Femur (tissue), 1 donor: ENCODE data around the gene FAM53B.

Source experiments
- DNase-seq: peaks from one replicate; pipeline ENCODE4 v3.0.0-alpha.2; 2017

FAM53B gene

DNA sequence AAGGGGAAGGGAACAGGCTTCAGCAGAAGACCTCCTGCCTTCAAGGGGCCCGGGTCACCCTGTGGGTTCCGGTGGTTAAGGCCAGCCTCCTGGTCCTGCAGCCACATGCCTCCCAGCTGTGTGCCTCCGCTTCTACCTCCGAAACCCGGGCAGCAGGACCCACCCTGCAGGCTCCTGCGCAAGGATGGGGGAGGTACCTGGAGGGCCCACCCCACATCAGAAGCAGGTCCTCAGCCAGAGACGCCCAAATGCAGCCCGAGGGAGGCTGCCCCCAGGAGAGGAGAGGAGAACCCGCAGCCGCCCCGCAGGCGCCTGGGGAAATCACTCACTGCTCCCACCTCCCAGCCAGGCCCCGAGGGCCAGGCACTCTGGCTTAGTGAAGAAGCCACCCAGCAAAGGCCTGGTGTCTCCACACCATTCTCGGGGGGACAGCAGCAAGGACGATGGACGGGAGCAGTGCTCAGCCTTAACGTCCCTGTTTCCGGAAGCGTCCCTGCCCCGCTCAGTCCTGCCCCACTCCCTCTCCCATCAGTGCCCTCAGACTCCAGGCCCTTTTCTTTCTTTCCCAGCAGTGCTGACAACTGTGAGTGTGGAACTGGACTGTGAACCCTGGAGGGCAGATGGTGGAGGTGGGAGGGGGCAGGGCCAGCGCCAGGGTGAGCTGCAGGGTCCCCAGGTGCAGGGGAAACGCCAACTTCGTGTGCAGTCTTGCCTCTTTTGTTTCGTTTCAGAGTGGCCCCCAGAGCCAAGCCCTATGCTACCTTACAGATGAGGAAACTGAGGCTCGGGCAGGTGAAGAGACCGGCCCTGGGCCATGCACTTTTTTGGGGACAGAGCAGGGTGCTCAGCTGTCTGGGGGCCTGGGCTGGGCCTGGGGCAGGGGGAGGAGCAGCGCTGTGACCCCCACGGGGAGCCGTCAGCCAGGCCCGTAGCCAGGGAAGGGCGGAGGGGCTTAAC is 138.0 kb downstream of the FAM53B start:
- no peak for DNase-seq

DNA sequence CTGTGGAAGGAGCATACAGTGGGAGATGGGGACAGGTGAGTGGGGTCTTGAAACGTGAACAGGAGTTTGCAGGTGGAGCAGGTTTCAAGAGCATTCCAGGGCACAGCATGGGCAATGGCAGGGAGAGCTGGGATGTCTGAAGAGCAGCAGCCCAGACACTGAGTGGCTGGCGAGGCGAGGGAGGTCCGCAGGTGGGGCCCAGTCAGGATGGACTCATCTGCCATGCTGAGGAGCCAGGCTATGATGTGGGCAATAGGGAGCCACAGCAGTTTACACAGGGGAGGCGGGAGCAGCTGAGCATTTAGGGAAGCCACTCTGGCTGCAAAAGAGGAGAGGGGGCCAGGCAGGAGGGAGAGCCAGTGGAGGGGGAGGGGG is 138.7 kb downstream of the FAM53B start:
- DNase-seq: no peak

DNA sequence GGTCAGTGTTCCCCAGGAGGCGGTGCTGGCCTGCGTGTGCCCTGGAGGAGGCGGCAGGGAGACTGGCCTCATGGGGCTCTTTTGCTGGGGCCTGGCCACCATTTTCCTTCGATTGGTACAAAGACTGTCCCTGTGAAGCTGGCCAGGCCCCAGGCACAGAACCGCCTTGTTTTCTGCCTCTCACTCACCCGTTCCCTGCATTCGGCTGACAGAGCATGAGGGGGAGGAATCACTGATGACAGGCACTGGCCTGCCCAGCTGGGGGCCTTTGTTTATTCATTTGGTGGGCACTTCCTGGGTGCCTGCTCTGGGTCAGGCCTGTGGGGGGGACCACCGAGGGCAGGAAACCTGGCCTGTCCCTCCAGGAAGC is 139.2 kb downstream of the FAM53B start:
- DNase-seq: no peak

DNA sequence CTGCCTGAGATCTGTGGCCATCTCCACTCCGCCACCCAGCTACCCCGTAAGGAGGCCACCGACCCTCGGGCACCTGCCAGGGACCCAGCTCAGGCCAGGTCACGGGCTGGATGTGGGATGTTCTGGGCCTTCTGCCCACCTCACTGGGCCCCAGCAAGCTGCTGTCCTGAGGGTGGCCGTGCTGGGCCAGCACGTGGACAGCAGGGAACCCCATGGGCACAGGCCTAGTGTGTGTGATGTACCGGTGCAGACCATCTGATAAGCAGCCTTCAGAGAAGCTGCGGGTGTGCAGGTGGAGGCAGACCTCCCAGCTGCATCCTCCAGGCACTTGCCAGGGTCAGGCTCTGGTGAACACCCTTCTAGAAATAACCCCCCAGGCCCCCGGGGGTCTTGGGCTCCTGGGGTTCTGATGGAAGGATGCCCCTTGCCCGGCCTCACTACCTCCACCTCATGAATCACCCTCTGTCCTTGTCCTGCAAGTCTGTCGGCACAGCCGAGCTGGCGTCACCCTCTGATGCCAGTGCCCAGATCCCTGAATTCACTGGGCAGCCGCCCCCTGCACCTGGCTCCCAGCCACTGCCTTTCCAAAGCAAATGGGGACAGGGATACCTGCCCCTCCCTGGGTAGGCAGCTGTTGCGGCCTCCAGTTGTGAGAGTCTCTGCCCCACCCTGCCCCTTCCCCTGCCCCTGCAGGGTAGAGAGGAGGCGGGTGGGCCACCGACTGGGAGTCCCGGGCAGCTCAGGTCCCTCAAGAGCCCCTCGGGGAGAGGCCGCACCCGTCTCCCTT is 139.8 kb downstream of the FAM53B start:
- peak; percentile 63 for DNase-seq

DNA sequence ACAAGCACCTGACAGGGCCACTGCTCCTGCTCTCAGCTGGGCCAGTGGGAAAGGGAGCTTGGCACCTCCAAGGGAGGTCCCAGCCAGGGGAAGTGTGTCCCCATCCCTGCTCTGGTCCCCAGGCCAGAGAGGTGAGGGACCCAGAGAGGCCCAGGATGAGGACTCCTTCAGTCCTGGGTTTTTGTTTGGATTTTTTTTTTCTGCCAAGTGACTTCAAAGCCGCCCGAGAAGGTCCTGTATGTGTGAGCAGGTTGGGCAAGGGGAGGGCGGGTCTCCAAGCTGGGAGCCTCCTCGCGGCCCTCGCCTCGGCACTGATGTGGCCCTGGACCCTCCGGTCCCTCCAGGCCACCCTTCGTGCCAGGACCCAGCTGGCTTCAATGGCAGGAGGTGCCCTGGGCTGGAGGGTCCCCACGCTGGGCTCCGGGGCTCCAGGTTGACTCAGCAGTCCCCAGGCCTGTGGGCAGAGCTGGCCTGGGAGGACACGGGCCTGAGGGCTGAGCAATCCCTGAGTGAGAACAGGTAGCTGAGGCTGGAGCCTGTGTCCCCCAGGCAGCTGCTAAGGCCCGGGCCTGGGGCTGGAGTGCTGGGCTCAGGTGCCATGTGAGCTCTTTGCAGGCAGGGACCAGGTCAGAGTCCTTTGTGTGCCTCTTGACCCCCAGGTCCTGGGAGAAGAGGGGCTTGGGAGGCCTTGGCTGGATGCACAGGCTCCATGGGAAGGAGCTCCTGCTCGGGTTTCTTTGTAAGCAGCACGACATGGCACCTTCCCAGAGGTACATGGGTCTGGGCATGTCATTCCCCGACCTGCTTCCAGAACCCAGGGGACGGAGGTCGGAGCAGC is 140.6 kb downstream of the FAM53B start:
- no peak for DNase-seq

DNA sequence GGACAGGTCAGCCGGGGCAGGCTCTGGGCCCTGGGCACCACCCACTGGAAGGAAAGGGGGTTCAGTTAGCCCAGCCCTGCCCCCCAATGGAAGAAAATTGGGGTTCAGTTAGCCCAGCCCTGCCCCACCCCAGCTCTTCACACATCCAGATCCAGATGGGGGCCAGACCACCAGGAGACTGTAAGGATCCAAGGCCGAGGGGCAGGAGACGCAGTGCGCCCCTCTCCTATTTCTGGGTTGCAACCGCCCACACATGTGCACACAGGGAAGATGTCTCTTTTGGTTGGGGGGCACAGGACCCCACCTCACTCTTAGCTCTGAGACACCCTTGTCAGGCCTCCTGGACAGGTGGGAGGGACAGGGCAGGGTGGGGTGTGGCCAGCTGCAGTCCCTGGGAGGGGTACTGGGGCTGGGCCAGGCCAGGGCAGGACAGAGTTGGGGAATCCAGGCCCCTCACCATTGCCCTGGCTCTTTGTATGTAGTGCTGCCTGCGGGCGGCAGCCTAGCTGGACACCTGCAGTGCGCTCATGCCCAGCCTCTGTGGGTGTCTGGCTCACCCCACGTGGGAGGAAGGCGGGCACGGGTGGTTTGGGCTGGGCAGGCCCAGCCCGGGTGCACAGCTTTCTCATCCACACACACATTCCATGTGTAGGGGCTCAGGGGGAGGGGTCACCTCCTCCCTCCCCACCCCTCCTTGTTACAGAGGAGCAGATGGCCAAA is 141.4 kb downstream of the FAM53B start:
- DNase-seq: no peak

DNA sequence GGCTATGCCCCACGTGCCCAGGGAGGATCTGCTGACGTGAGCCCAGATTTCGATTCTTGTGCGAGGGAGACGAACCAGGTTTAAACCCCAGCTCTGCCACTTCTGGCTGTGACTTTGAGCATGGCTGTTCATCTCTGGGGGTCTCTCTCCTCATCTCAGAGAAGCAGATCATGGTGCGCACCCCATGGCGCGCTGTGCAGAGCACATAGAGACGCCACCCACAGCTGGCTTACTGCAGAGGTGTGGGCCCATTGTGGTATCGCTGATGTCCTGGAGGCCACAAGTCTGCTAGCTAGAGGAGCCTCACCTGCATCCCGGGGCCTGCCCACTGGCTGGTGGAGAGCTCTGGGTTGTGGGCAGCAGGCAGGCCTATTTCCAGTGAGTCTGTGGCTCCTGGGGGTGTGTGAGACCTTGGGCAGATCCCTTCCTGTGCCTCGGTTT is 142.0 kb downstream of the FAM53B start:
- DNase-seq: no peak

DNA sequence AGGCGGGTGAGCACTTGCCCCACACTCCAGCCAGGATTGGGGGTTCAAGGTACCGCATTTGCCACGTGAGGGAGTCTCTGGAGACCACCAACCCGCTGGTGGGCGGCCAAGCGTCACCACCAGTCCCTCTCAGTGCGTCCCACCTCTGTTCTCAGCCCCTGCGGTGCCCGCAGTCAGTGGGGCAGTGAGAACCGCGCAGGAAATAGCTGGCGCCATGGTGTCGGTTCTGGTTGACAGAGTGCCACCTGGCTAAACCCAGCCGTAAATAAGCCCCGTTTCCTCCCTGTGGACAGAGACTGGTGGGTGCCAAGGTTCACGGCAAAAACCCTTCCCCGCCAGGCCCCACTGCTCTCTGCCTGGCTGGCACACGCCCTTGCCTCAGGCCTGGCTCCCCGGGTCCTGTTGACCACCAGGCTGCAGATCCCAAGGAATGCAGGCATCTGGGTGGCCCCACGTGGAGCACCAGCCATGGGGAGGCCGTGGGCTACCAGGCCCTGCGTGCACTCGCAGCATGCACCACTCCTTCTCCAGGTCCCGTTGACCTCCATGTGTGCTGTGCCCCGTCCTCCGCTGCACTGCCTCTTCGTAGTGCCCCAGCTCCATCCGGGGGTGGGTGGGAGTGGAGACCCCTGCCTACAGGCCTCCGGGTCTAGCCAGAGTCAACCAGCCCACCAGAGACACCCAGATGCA is 142.6 kb downstream of the FAM53B start:
- no peak for DNase-seq

DNA sequence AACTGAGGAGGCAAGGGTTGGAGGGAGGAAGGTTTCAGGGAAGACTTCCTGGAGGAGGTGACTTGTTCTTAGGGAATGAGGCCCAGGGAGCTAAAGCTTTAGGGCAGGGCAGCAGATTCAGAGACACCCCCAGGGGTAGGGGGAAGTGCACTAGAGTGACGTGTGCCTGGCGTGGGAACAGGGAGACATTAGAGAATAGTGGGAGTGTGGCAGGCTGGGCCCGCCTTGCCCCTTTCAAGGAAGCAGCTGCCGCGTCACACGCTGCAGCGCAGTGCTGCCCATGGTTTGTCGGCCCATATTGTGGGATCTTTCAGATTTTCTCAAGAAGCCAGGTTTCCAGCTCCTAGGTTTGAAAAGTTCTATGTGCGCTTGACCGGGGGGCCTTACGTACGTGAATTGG is 143.2 kb downstream of the FAM53B start:
- no peak for DNase-seq

DNA sequence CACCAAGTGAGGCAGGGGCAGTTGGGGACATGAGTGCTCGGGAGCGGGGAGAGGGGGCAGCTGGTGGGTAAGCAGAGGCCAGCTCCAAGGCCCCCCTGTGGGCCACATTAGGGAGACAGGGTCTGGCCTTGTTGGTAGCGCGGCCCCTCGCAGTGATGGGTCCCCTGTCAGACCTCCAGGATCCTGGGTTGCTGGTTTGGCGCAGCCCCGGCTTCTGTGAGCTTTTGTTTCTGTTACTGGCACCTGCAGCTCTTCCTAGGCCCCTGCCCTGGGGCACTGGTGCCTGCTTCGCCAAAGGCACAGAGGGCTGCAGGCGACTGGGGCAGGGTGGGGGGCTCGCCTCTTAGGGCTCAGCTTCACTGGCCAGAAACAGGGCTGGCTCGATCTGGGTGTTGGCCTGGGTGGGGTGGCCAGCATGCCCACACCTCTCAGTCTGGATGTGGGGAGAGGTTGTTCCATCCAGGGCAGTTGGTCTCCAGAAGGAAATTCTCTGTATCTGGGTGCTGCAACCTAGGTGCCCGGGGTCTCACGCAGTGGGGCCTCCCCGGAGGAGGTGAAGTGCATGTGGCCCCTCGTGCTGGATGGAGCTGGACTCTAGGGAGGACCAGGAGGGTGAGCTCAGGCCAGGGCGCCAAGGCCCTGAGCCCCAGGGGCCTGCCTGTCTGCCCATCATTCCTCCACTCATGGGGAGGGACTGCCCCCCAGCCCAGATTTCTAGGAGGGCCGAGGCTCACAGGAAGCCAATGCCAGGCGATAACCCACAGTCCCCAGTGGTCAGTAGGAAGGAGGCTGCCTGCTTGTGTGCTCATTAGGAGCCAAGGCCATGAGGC is 143.9 kb downstream of the FAM53B start:
- DNase-seq: no peak

DNA sequence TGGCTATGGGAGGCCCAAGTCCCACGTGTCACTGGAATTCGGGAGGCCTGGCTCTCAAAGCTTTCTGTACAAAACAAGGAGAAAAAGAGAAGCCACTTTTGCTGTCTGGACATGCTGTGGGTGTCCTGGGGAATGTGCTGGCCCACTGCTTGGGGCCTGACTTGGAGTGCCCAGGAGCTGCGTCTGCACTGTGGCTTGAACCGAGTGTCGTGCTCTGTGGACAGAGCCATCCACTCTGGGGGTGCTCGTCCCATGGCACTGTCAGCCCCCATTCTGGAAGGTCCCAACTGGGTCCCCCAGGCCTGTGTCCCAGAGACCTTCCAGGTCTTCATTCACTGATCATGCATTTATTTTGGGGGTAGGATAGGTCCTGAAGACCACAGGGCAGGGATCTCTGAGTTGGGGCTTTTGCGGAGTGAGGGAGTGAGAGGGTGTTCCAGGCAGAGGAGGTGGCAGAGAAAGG is 144.6 kb downstream of the FAM53B start:
- no peak for DNase-seq

DNA sequence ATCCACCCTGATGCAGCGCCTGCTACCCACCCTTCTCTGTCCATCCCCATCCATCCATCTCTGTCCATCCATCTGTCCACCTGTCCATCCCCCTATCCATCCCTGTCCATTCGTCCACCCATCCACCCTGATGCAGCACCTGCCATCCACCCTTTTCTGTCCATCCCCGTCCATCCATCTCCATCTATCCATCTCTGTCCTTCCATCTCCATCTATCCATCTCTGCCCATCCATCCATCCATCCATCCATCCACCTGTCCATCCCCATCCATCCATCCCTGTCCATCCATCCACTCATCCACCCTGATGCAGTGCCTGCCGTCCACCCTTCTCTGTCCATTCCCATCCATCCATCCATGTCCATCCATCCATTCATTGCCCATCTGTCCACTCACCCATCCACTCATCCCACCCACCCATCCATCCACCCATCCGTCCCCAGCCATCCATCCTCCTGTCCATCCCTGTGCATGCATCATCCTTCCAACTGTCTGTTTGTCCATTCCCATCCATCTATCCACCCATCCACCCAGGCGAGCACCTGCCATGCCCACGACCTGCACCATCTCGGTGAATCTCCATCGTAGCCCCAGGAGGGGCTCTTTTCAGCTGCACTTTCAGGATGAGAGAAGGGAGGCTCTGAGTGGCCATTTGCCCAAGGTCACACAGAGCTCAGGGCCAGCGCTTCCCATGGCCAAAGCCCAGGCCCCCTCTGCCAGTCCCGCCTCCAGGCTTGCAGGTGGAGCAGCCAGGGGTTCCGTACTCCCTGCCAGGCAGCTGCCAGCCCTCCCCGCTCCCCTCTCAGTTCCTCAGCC is 145.2 kb downstream of the FAM53B start:
- DNase-seq: no peak

DNA sequence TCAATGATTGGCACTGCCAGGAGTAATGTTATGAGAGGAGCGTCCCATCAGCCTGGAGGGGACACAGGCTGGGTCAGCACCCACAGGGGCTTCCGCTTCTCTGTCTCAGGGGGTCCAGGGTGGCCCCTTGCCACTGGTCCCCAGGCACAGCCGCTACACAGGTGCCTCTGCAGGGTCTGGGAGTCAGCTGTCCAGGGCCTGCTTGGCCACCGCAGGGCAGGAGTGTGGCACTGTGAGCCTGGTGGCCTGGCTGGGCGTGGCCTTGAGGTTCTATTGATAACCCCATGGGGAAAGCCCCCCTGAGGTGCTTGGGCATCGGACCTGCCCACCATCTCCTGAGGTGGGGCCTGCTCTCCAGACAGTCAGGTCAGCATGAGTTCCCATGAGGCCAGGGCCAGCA is 146.0 kb downstream of the FAM53B start:
- DNase-seq: no peak

DNA sequence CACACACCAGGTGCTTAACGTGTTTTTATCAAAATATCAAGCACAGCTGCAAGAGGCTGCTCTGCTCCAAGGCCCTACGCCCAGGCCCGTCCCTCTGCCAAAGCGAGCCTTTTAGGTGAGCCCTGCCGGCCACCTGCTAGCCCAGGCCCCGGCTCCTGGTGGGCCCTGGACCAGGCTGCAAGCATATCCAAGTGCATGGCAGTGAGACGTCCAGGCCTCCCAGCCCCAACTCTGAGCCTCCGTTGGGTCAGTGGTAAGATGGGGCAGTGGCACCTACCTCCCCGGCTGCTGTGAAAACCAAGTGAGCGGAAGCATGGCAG is 146.4 kb downstream of the FAM53B start:
- no peak for DNase-seq

DNA sequence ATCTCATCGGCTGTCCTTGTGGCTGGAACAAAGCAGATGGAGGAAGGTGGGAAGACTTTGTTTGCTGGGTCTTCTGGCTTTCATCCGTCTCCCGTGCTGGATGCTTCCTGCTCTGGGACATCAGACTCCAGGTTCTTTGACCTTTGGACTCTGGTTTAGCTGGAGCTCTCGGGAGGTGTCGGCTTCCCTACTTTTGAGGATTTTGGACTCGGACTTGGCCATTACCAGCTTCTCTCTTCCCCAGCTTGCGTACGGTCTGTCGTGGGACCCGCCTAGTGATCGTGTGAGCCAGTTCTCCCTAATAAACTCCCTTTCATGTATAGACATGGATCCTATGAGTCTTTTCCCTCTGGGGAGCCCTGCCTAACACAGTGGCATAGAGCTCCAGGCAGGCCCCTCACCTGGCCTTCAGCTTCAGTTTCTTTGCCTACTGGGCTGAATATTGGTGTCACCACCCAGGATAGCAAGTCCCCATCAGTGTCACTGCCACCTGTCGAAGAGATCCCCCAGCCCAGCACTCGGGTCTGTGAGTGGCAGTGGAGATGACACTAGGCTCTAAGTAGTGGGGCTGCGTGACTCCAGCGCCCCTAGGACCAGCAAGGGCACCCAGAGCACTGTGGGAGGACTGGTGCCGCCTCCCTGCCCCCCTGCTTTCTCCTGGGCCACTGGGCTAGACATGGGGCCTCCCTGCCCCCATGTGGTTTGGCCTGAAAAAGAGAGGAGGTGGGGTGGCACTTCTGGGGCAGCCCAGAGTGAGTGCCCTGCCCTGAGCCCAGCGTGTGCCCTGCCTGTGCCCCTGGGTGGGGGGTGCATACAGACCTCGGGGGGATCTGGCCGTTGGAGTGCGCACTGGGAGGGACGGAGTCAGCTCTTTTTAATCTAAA is 147.0 kb downstream of the FAM53B start:
- peak; percentile 41 for DNase-seq

DNA sequence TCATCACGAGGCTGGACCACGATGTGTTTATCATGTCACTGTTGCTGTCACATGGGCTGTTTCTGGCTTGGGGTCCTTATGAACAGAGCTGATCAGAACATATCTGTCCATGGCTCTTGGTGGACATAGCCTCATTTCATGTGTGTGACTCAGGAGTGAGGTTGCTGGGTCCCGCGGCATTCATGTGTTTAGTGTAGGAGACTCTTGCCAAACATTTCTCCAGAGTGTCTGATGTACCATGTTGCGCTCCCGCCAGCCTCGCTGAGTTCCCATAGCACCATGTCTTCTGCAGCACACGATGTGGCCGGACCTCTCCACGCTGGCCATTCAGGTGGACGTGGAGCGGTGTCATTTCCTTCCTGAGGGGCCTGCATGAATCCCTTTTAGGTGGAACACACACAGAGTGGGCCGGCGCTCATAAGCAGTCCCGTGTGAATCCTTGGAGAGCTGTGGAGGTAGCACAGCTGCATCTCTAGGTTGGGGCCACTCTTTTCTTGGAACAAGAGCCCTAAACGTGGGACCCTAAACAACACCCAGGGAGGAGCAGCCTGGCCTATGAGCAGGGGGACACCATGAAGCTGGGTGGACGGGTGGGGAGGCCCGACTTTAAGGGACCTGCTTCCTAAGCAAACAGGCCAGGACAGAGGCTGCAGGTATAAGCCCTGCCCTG is 147.9 kb downstream of the FAM53B start:
- DNase-seq: peak; percentile 17

DNA sequence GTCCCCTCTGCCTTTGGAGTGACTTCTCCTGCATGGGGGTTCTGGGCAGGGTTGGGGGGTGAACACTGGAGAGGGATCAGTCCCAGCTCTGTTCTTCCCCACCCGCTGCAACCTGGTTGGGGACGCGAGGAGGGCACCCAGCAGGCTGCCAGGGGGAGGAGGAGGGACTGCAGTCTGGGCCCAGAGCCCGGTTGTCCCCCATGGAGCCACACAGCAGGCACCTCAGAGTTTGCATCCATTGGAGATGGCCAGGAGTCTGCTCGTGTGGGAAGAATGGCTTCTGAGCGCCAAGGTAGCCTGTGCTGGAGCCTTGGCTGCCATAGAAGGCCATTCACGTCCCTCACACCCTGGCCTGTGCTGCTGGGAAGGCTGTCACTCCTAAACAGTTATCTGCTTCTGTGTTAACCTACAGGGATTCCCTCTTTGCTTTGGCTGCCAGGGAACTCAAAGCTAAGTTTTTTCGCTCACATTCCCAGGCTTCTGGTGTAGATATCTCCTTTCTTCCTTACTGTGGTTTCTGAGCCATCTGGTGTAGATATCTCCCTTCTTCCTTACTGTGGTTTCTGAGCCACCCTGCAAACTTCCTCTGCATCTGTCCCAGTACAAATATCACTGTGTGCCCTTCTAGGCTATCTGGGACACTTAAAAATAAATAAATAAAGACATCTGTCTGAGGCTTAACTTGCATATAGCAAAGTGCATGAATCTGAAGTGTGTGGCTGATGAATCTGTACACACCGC is 148.9 kb downstream of the FAM53B start:
- DNase-seq: peak; percentile 11

DNA sequence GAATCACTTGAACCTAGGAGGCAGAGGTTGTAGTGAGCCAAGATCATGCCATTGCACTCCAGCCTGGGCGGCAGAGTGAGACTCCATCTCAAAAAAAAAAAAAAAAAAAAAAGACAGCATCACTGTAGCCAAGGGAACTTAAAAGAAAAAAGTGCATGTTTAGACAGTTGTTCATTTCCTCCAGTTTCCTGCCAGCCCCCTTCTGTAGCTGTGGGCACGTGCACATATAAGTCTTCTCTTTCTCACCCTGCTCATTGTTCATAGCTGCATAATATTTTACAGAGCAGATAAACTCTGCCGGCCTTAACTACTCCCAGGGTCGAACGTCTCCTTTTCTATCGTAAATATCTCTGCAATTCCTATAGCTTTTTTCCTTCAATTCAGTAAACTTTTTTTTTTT is 149.9 kb downstream of the FAM53B start:
- no peak for DNase-seq
